ENCODE data around the gene KIAA0825. TPM values are rescaled to one million over a fixed set of nuclear protein-coding genes. Genes with fewer than 3 reads are reported as not detected.

KIAA0825 gene
- total RNA-seq, 2 experiments from 2014 or later: 0.32 to 0.54 TPM

DNA sequence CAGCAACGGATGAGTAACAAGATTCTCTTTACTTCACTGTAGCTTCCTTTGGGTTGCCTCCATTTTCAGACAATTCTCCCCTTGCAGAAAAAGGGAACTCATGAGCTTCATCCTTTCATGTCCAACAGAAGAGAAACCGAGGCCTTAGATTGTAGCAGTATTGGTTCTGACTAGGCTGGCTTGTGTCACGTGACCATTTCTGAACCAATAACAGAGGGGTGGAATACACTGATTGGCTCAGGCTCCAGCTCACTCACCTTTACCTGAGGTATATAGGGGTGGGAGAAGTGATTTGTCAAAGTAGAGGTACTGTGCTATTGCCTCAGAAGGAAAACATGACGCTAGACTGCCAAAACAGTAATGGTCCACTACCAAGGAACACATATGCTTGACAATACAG lies 343.7 kb downstream of the KIAA0825 start:
- CTCF ChIA-PET: no interaction called here
- Mint-ChIP-seq H3K36me3 (ENCODE audit: low read depth) (no peaks in the 10 kb centered on the region), H3K4me3 (no peak overlapping the region), H3K27me3 (no peaks in the 10 kb centered on the region), H3K27ac (no peak overlapping the region), H3K4me1 (ENCODE audit: low read depth) (no peaks in the 10 kb centered on the region), H3K9me3 (peaks cover under 1% of the 10 kb centered on the region)
- DNase-seq (no peak), ATAC-seq (no peak)
- POLR2A ChIA-PET: no interaction called here
- no peak for TF ChIP-seq CTCF (IDR thresholded peaks at IDR 0.05)
- intact Hi-C loops (cut with micrococcal nuclease): no loop called here

DNA sequence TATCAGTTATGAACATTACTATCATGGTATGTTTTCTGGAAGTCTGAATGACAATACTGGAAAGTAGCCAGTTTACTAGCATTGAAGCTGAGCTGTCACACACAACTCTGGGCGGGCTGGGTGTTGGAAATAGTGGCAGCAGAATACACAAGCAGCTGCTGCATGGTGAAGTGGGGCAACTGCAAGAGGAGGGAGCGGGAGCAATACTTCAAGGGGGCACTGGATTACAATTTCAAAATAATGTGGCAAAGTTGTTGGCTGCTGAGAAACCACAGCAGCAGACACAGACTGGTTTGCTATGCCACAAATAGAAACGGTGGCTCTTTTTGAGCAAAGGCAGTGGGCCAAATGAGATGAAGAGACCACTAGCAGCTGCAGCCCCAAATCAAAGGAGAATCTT lies 350.2 kb downstream of the KIAA0825 start:
- DNase-seq (no peak), ATAC-seq (no peak)
- ChIA-PET CTCF (no interaction called here), POLR2A (no interaction called here)
- H3K27me3 Mint-ChIP-seq: no peaks in the 10 kb centered on the region
- TF ChIP-seq CTCF (IDR thresholded peaks at IDR 0.05): no peak
- no peak overlapping the region for H3K4me3 Mint-ChIP-seq
- intact Hi-C loops (cut with micrococcal nuclease): no loop called here
- H3K27ac Mint-ChIP-seq: no peak overlapping the region
- no peaks in the 10 kb centered on the region for H3K36me3 Mint-ChIP-seq (ENCODE audit: low read depth)
- H3K4me1 Mint-ChIP-seq (ENCODE audit: low read depth): no peaks in the 10 kb centered on the region
- H3K9me3 Mint-ChIP-seq: peaks cover 3% of the 10 kb centered on the region

- no peak for DNase-seq
- peaks cover 3% of the 10 kb centered on the region for H3K9me3 Mint-ChIP-seq
- no peaks in the 10 kb centered on the region for H3K4me1 Mint-ChIP-seq (ENCODE audit: low read depth)
- no peak for ATAC-seq
- no peak for TF ChIP-seq CTCF (IDR thresholded peaks at IDR 0.05)
- no peaks in the 10 kb centered on the region for H3K36me3 Mint-ChIP-seq (ENCODE audit: low read depth)
- CTCF ChIA-PET: no interaction called here
- H3K4me3 Mint-ChIP-seq: no peak overlapping the region
- POLR2A ChIA-PET: no interaction called here
- no peak overlapping the region for H3K27ac Mint-ChIP-seq
- intact Hi-C loops (cut with micrococcal nuclease): no loop called here
- H3K27me3 Mint-ChIP-seq: no peaks in the 10 kb centered on the region
Observed at GRCh38 chr5:94267350-94267899, 351.0 kb downstream of the KIAA0825 start.

DNA sequence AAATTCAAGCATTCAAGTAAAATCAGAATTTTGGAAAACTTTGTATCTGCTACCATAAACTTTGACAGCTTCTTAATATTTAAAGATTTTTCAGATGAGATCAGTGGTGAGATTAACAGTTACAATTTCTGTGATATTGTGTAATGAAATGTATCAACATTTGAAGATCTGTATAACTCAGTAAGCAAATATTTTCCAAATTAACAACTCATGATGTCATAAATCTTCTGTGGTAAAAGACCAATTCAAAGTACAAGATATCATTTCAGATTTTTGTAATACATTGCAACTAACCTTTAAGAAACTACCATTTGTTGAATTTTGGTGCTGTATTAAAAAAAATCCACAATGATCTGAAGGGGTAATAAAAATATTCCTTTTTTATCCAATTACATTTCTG lies 352.2 kb downstream of the KIAA0825 start:
- Mint-ChIP-seq H3K4me3 (no peak overlapping the region), H3K4me1 (ENCODE audit: low read depth) (no peaks in the 10 kb centered on the region), H3K36me3 (ENCODE audit: low read depth) (no peaks in the 10 kb centered on the region), H3K27me3 (no peaks in the 10 kb centered on the region), H3K9me3 (peaks cover 3% of the 10 kb centered on the region), H3K27ac (no peak overlapping the region)
- ChIA-PET CTCF (no interaction called here), POLR2A (no interaction called here)
- no peak for TF ChIP-seq CTCF (IDR thresholded peaks at IDR 0.05)
- DNase-seq (no peak), ATAC-seq (no peak)
- intact Hi-C loops (cut with micrococcal nuclease): no loop called here

- H3K27ac Mint-ChIP-seq: no peak overlapping the region
- H3K36me3 Mint-ChIP-seq (ENCODE audit: low read depth): no peaks in the 10 kb centered on the region
- intact Hi-C loops (cut with micrococcal nuclease): no loop called here
- TF ChIP-seq CTCF (IDR thresholded peaks at IDR 0.05): no peak
- ChIA-PET CTCF (no interaction called here), POLR2A (no interaction called here)
- ATAC-seq: no peak
- H3K9me3 Mint-ChIP-seq: no peaks in the 10 kb centered on the region
- H3K27me3 Mint-ChIP-seq: no peaks in the 10 kb centered on the region
- H3K4me1 Mint-ChIP-seq (ENCODE audit: low read depth): no peaks in the 10 kb centered on the region
- no peak for DNase-seq
- no peak overlapping the region for H3K4me3 Mint-ChIP-seq
Observed at GRCh38 chr5:94263068-94263467, 355.3 kb downstream of the KIAA0825 start.

Measured in activated CD8-positive, alpha-beta T cell treated with anti-CD3 and anti-CD28 coated beads for 36 hours (primary cell).